H9 (cell line): ENCODE measurements around the gene SLC22A15. TPM values are rescaled to one million over a fixed set of nuclear protein-coding genes. Genes with fewer than 3 reads are reported as not detected.

Source experiments
- DNase-seq: peaks from one replicate; pipeline ENCODE4 v3.0.0-alpha.2; 2017
- H2AFZ ChIP-seq: one replicate; pipeline ENCODE4 v1.6.1; 2013; ENCODE audit warnings: mild to moderate bottlenecking, low read length, control low read depth, moderate library complexity
- H2AK5ac ChIP-seq: 2 replicates; pipeline ENCODE4 v1.6.1; 2013; ENCODE audit warnings: low read length, control low read depth, mixed read lengths; ENCODE audit not compliant: insufficient read length
- H2BK120ac ChIP-seq: one replicate; pipeline ENCODE4 v1.6.1; 2013; ENCODE audit warnings: low read depth, mild to moderate bottlenecking, low read length, control low read depth, inconsistent platforms; ENCODE audit not compliant: poor library complexity, severe bottlenecking
- H2BK12ac ChIP-seq: 2 replicates; pipeline ENCODE4 v1.6.1; 2013; ENCODE audit warnings: low read length, control low read depth, mixed read lengths, low read depth; ENCODE audit not compliant: insufficient read length
- H2BK15ac ChIP-seq: 2 replicates; pipeline ENCODE4 v1.6.1; 2013; ENCODE audit warnings: low read depth, low read length, control low read depth
- H2BK20ac ChIP-seq: one replicate; pipeline ENCODE4 v1.6.1; 2013; ENCODE audit warnings: low read depth, mild to moderate bottlenecking, low read length, control low read depth, inconsistent platforms; ENCODE audit not compliant: poor library complexity, severe bottlenecking
- H2BK5ac ChIP-seq: 2 replicates; pipeline ENCODE4 v1.6.1; 2013; ENCODE audit warnings: low read length, control low read depth, mixed read lengths; ENCODE audit not compliant: insufficient read length
- H3K14ac ChIP-seq: 2 replicates; pipeline ENCODE4 v1.6.1; 2013; ENCODE audit warnings: low read length, control low read depth; ENCODE audit not compliant: insufficient read depth
- H3K18ac ChIP-seq: 2 replicates; pipeline ENCODE4 v1.6.1; 2013; ENCODE audit warnings: low read depth, mild to moderate bottlenecking, mixed read lengths, low read length, control low read depth; ENCODE audit not compliant: insufficient read length
- H3K23ac ChIP-seq: 2 replicates; pipeline ENCODE4 v1.6.1; 2013; ENCODE audit warnings: low read length, control low read depth, mixed read lengths, low read depth; ENCODE audit not compliant: insufficient read length
- H3K23me2 ChIP-seq: 2 replicates; pipeline ENCODE4 v1.6.1; 2013; ENCODE audit warnings: low read depth, mild to moderate bottlenecking, mixed read lengths, low read length, control low read depth; ENCODE audit not compliant: insufficient read length, poor library complexity, severe bottlenecking
- H3K27ac ChIP-seq: 2 replicates; pipeline ENCODE4 v1.5.1; 2013; ENCODE audit warnings: low read length, control low read depth, mixed read lengths, low read depth; ENCODE audit not compliant: insufficient read length
- H3K27me3 ChIP-seq: 2 replicates; pipeline ENCODE4 v1.6.1; 2013; ENCODE audit warnings: low read length, control low read depth, inconsistent platforms; ENCODE audit not compliant: insufficient read depth
- H3K4ac ChIP-seq: 2 replicates; pipeline ENCODE4 v1.6.1; 2013; ENCODE audit warnings: low read depth, mild to moderate bottlenecking, control low read depth, inconsistent platforms, low read length, moderate library complexity
- H3K4me1 ChIP-seq: 2 replicates; pipeline ENCODE4 v1.6.1; 2013; ENCODE audit warnings: low read length, control low read depth, inconsistent platforms; ENCODE audit not compliant: insufficient read depth
- H3K4me2 ChIP-seq: 2 replicates; pipeline ENCODE4 v1.6.1; 2013; ENCODE audit warnings: low read length, control low read depth, mixed read lengths; ENCODE audit not compliant: insufficient read length, insufficient read depth
- H3K56ac ChIP-seq: 2 replicates; pipeline ENCODE4 v1.6.1; 2013; ENCODE audit warnings: low read depth, mild to moderate bottlenecking, mixed read lengths, low read length, control low read depth; ENCODE audit not compliant: insufficient read length
- H3K79me1 ChIP-seq: 2 replicates; pipeline ENCODE4 v1.6.1; 2013; ENCODE audit warnings: low read depth, mild to moderate bottlenecking, moderate library complexity, low read length, control low read depth, inconsistent platforms; ENCODE audit not compliant: insufficient read depth, poor library complexity, severe bottlenecking
- H3K79me2 ChIP-seq: 2 replicates; pipeline ENCODE4 v1.6.1; 2013; ENCODE audit warnings: low read length, control low read depth, inconsistent platforms; ENCODE audit not compliant: insufficient read depth
- H3K9ac ChIP-seq: 2 replicates; pipeline ENCODE4 v1.6.1; 2013; ENCODE audit warnings: low read length, control low read depth, mixed read lengths; ENCODE audit not compliant: insufficient read length; ENCODE audit errors: extremely low read depth
- H3K9me3 ChIP-seq: one replicate; pipeline ENCODE4 v1.6.1; 2013; ENCODE audit warnings: low read depth, low read length, inconsistent platforms; ENCODE audit not compliant: control insufficient read depth
- H3T11ph ChIP-seq: one replicate; pipeline ENCODE4 v1.6.1; 2013; ENCODE audit warnings: mild to moderate bottlenecking, low read length, control low read depth, inconsistent platforms
- H4K20me1 ChIP-seq: one replicate; pipeline ENCODE4 v1.6.1; 2013; ENCODE audit not compliant: control insufficient read depth, insufficient read length, insufficient read depth
- H4K5ac ChIP-seq: 2 replicates; pipeline ENCODE4 v1.6.1; 2013; ENCODE audit warnings: low read depth, mild to moderate bottlenecking, mixed read lengths, low read length, control low read depth; ENCODE audit not compliant: insufficient read length
- H4K8ac ChIP-seq: replicated peaks from 2 replicates; pipeline ENCODE4 v1.6.1; 2013; ENCODE audit warnings: low read length, control low read depth, mixed read lengths, low read depth; ENCODE audit not compliant: insufficient read length
- H4K91ac ChIP-seq: 2 replicates; pipeline ENCODE4 v1.6.1; 2013; ENCODE audit warnings: low read depth, mild to moderate bottlenecking, moderate library complexity, mixed read lengths, low read length, control low read depth; ENCODE audit not compliant: insufficient read length
- H3K27ac Mint-ChIP-seq, 3 experiments: 2 replicates in 2 of 3; 3 replicates in 1 of 3; pipeline ENCODE4 v1.8.0; 2020 to 2021; ENCODE audit warnings: mixed read lengths in 3 of 3, mild to moderate bottlenecking in 1 of 3, moderate library complexity in 1 of 3
- H3K27me3 Mint-ChIP-seq: 2 replicates; pipeline ENCODE4 v1.8.0; 2021; ENCODE audit warnings: low read depth, mild to moderate bottlenecking, moderate library complexity, mixed read lengths
- H3K36me3 Mint-ChIP-seq, 3 experiments: 2 replicates in 2 of 3; 3 replicates in 1 of 3; pipeline ENCODE4 v1.8.0; 2020 to 2021; ENCODE audit warnings: low read depth in 3 of 3, mixed read lengths in 3 of 3; ENCODE audit not compliant: insufficient read depth in 1 of 3
- H3K4me1 Mint-ChIP-seq, 2 experiments: 2 replicates each; pipeline ENCODE4 v1.8.0; 2020; ENCODE audit warnings: mixed read lengths in 2 of 2
- H3K4me3 Mint-ChIP-seq, 2 experiments: 2 replicates in 1 of 2; 3 replicates in 1 of 2; pipeline ENCODE4 v1.8.0; 2020 to 2021; ENCODE audit warnings: mild to moderate bottlenecking in 2 of 2, mixed read lengths in 2 of 2, moderate library complexity in 1 of 2
- H3K9me3 Mint-ChIP-seq, 2 experiments: 2 replicates in 1 of 2; 3 replicates in 1 of 2; pipeline ENCODE4 v1.8.0; 2020; ENCODE audit warnings: mild to moderate bottlenecking in 2 of 2, mixed read lengths in 2 of 2, moderate library complexity in 1 of 2
- CTCF ChIP-seq: fragments of 200-600 bp; sonication (generic); conservative IDR thresholded peaks from 3 replicates; pipeline ENCODE4 v1.8.0; 2021; ENCODE audit warnings: antibody characterized with exemption, mild to moderate bottlenecking
- total RNA-seq: library from RNA; stranded (reverse); gene quantifications from 2 replicates; pipeline ENCODE4 v1.2.1, GENCODE V29; 2021

SLC22A15 gene
- total RNA-seq, 1 experiment from 2014 or later = 3.2 TPM

- Histone ChIP-seq H3K4me2 (no peak overlapping the region), H4K8ac (no peak overlapping the region), H3K56ac (no peak overlapping the region), H2BK12ac (no peak overlapping the region), H4K91ac (no peak overlapping the region), H3K9ac (no peak overlapping the region), H3K4ac (no peak overlapping the region), H3K18ac (no peak overlapping the region), H4K5ac (no peak overlapping the region), H3K14ac (no peak overlapping the region), H3K79me2 (no peaks in the 10 kb centered on the region), H3T11ph (no peak overlapping the region), H2BK5ac (no peak overlapping the region), H2AFZ (no peak overlapping the region), H3K79me1 (no peaks in the 10 kb centered on the region), H3K9me3 (no peaks in the 10 kb centered on the region), H3K27me3 (no peaks in the 10 kb centered on the region), H2AK5ac (no peak overlapping the region), H2BK120ac (no peak overlapping the region), H2BK15ac (no peak overlapping the region), H3K4me1 (no peaks in the 10 kb centered on the region), H3K23ac (no peak overlapping the region), H3K23me2 (no peaks in the 10 kb centered on the region), H4K20me1 (no peaks in the 10 kb centered on the region), H3K27ac (no peak overlapping the region), H2BK20ac (no peak overlapping the region)
- Mint-ChIP-seq H3K27me3 (no peaks in the 10 kb centered on the region), H3K36me3 (peaks cover 0 to 15% (median 0%) of the 10 kb centered on the region in 3 experiments; a peak in 2 of 7 replicates), H3K9me3 (peaks cover 11 to 18% of the 10 kb centered on the region in 2 experiments; a peak in 4 of 5 replicates), H3K27ac (no peak overlapping the region), H3K4me1 (no peaks in the 10 kb centered on the region), H3K4me3 (no peak overlapping the region)
- no peak for TF ChIP-seq CTCF
- DNase-seq = no peak
These were observed 118.7 kb downstream of the SLC22A15 start for GRCh38 chr1:116095027-116095426.
